Mesendoderm (in vitro differentiated cells): ENCODE measurements around the gene BMPR1B.

Experiments
- DNase-seq: peaks from one replicate; pipeline ENCODE4 v3.0.0; 2013
- H2AK5ac ChIP-seq: 2 replicates; pipeline ENCODE4 v1.6.1; 2013; ENCODE audit warnings: low read length, inconsistent platforms
- H2BK120ac ChIP-seq: 2 replicates; pipeline ENCODE4 v1.6.1; 2013; ENCODE audit warnings: low read depth, mild to moderate bottlenecking, low read length, moderate library complexity, mixed read lengths
- H2BK15ac ChIP-seq: replicated peaks from 2 replicates; pipeline ENCODE4 v1.6.1; 2013; ENCODE audit warnings: low read depth, mild to moderate bottlenecking, moderate library complexity
- H2BK5ac ChIP-seq: 2 replicates; pipeline ENCODE4 v1.6.1; 2013; ENCODE audit warnings: low read length, inconsistent platforms
- H3K18ac ChIP-seq: 2 replicates; pipeline ENCODE4 v1.6.1; 2013; ENCODE audit warnings: mild to moderate bottlenecking, low read length, mixed read lengths
- H3K23ac ChIP-seq: one replicate; pipeline ENCODE4 v1.6.1; 2013; ENCODE audit warnings: low read length
- H3K27ac ChIP-seq: 2 replicates; pipeline ENCODE4 v1.5.1; 2013; ENCODE audit warnings: low read depth, mild to moderate bottlenecking, inconsistent platforms, low read length, moderate library complexity
- H3K27me3 ChIP-seq: 2 replicates; pipeline ENCODE4 v1.6.1; 2013; ENCODE audit warnings: low read length, control low read depth, mild to moderate bottlenecking, inconsistent platforms; ENCODE audit not compliant: insufficient read depth, poor library complexity
- H3K36me3 ChIP-seq: 2 replicates; pipeline ENCODE4 v1.6.1; 2013; ENCODE audit warnings: low read length, inconsistent platforms; ENCODE audit not compliant: control insufficient read depth, insufficient read depth
- H3K4ac ChIP-seq: one replicate; pipeline ENCODE4 v1.6.1; 2013; ENCODE audit warnings: low read depth, mild to moderate bottlenecking, low read length, moderate library complexity
- H3K4me1 ChIP-seq: 2 replicates; pipeline ENCODE4 v1.6.1; 2013; ENCODE audit warnings: low read depth, low read length, inconsistent platforms; ENCODE audit not compliant: control insufficient read depth
- H3K4me2 ChIP-seq: 2 replicates; pipeline ENCODE4 v1.6.1; 2013; ENCODE audit warnings: low read length
- H3K4me3 ChIP-seq: 2 replicates; pipeline ENCODE4 v1.5.1; 2013; ENCODE audit warnings: mild to moderate bottlenecking, low read length
- H3K56ac ChIP-seq: one replicate; pipeline ENCODE4 v1.6.1; 2013; ENCODE audit warnings: low read length
- H3K79me1 ChIP-seq: 2 replicates; pipeline ENCODE4 v1.6.1; 2013; ENCODE audit warnings: low read length, inconsistent platforms
- H3K79me2 ChIP-seq: 2 replicates; pipeline ENCODE4 v1.6.1; 2013; ENCODE audit warnings: mild to moderate bottlenecking, low read length; ENCODE audit not compliant: control insufficient read depth, insufficient read depth
- H3K9ac ChIP-seq: 2 replicates; pipeline ENCODE4 v1.6.1; 2013; ENCODE audit warnings: low read length, inconsistent platforms
- H4K5ac ChIP-seq: one replicate; pipeline ENCODE4 v1.6.1; 2013; ENCODE audit warnings: low read length
- H4K8ac ChIP-seq: one replicate; pipeline ENCODE4 v1.6.1; 2013; ENCODE audit warnings: low read depth, mild to moderate bottlenecking, control low read depth, low read length, moderate library complexity
- WGBS: extraction: QIAGEN DNeasy Blood & Tissue Kit; methylation state at CpG from one replicate; pipeline ENCODE4 v1.1.7; 2013; ENCODE audit warnings: low lambda C conversion rate, missing lambda C conversion rate; ENCODE audit not compliant: insufficient coverage; ENCODE audit errors: extremely low coverage; 5-methylcytosine and 5-hydroxymethylcytosine counted together

The BMPR1B gene

DNA sequence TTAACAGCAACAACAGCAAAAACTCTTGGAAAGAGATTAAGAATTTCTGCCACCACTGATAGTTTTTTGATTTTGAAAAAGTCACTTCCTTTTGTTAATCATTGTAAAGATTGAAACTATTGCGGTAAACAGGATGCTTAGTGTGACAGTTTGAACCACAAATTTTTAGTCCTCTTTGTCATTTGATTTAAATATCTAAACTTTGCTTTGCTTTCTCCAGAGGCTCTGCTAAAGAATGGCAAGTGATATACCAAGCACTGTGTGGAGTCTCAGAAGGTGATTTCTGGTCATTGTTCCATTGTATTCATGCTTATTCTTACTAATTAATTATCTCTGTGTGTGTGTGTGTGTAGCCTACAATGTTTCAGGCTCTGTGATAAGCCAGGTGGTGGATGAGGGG lies 155.6 kb downstream of the BMPR1B start:
- H3K4me2 ChIP-seq: no peak overlapping the region
- H2BK5ac ChIP-seq: no peak overlapping the region
- H3K27ac ChIP-seq: no peak overlapping the region
- H3K36me3 ChIP-seq: no peaks in the 10 kb centered on the region
- H3K4me1 ChIP-seq: peaks cover 5% of the 10 kb centered on the region
- H3K56ac ChIP-seq: no peak overlapping the region
- no peak overlapping the region for H2AK5ac ChIP-seq
- H3K9ac ChIP-seq: no peak overlapping the region
- no peak overlapping the region for H4K8ac ChIP-seq
- no CpG with 5 or more reads among the region's 1 CpG for WGBS
- no peaks in the 10 kb centered on the region for H3K27me3 ChIP-seq
- no peak overlapping the region for H3K23ac ChIP-seq
- no peak overlapping the region for H3K18ac ChIP-seq
- H2BK15ac ChIP-seq: no peak overlapping the region
- H3K4ac ChIP-seq: no peak overlapping the region
- H2BK120ac ChIP-seq: no peak overlapping the region
- H4K5ac ChIP-seq: no peak overlapping the region
- DNase-seq: peak; percentile 58
- no peak overlapping the region for H3K4me3 ChIP-seq
- no peaks in the 10 kb centered on the region for H3K79me1 ChIP-seq
- H3K79me2 ChIP-seq: no peaks in the 10 kb centered on the region

DNA sequence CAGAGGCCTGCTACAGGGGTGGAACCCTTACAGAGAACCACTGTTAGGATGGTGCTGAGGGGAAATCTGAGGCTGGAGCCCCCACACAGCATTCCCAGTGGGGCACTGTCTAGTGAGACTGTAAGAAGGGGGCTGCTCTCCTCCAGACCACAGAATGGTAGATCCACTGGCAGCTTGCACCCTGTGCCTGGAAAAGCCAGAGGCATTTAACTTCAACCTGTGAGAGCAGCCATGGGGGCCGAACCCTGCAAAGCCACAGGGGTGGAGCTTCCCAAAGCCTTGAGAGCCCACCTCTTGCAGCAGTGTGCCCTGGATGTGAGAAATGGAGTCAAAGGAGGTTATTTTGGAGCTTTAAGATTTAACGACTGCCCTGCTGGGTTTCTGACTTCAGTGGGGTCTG lies 159.4 kb downstream of the BMPR1B start:
- H4K5ac ChIP-seq: no peak overlapping the region
- DNase-seq: no peak
- no peak overlapping the region for H3K4me2 ChIP-seq
- H3K4me3 ChIP-seq: no peak overlapping the region
- no peak overlapping the region for H2BK5ac ChIP-seq
- no peak overlapping the region for H2BK15ac ChIP-seq
- H3K79me2 ChIP-seq: no peaks in the 10 kb centered on the region
- no peak overlapping the region for H4K8ac ChIP-seq
- H3K23ac ChIP-seq: no peak overlapping the region
- no peak overlapping the region for H3K9ac ChIP-seq
- no peak overlapping the region for H2BK120ac ChIP-seq
- H3K79me1 ChIP-seq: no peaks in the 10 kb centered on the region
- no peak overlapping the region for H3K18ac ChIP-seq
- peaks cover 5% of the 10 kb centered on the region for H3K4me1 ChIP-seq
- H3K27me3 ChIP-seq: no peaks in the 10 kb centered on the region
- no peak overlapping the region for H3K4ac ChIP-seq
- H3K27ac ChIP-seq: no peak overlapping the region
- WGBS: no CpG with 5 or more reads among the region's 2 CpGs
- no peak overlapping the region for H2AK5ac ChIP-seq
- no peaks in the 10 kb centered on the region for H3K36me3 ChIP-seq
- H3K56ac ChIP-seq: no peak overlapping the region

DNA sequence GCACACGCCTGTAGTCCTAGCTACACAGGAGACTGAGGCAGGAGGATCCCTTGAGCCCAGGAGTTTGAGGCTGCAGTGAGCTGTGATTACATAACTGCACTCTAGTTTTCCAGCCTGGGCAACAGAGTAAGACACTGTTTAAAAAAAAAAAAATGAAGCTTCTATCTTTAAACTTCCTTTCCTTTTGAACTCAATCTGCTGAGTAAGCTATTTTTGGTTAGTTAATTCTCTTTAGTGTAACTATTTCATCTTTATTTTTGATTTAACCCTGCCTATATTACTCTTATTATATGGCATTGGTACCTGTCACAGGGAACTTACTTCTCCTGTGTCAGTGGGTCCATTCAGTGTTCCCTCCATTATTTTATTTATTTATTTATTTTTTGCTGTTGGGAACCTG lies 160.8 kb downstream of the BMPR1B start:
- Histone ChIP-seq H3K27me3 (no peaks in the 10 kb centered on the region), H3K79me1 (no peaks in the 10 kb centered on the region), H3K4ac (no peak overlapping the region), H4K5ac (no peak overlapping the region), H4K8ac (no peak overlapping the region), H3K36me3 (no peaks in the 10 kb centered on the region), H3K23ac (no peak overlapping the region), H3K4me2 (no peak overlapping the region), H3K18ac (no peak overlapping the region), H3K9ac (no peak overlapping the region), H2BK120ac (no peak overlapping the region), H2AK5ac (no peak overlapping the region), H2BK5ac (no peak overlapping the region), H3K27ac (no peak overlapping the region), H3K4me3 (no peak overlapping the region), H3K56ac (no peak overlapping the region), H3K4me1 (peaks cover 2% of the 10 kb centered on the region), H3K79me2 (no peaks in the 10 kb centered on the region), H2BK15ac (no peak overlapping the region)
- WGBS: no CpG with 5 or more reads among the region's 1 CpG
- no peak for DNase-seq

DNA sequence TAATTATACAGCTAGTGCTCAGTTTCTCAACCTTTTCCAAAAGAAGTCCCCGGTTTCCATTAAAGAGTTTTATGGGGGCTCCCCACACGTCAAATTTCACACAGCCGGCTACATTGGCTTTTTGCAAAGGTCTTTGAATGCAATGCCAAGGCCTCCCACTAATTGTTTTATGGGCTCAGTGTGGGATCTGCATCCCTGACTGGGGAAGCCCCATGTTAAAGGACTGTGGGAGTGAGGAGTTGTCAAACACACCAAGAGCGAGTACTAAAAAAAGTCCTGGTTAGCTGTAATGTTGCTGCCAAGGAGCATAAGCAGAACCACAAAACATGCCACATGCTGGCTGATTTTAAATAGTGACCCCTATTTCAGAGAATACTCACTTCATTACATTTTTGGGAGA lies 162.6 kb downstream of the BMPR1B start:
- Histone ChIP-seq H3K36me3 (no peaks in the 10 kb centered on the region), H2AK5ac (no peak overlapping the region), H3K4me2 (no peak overlapping the region), H3K9ac (no peak overlapping the region), H3K23ac (no peak overlapping the region), H2BK15ac (no peak overlapping the region), H3K4me1 (no peaks in the 10 kb centered on the region), H4K8ac (no peak overlapping the region), H3K79me1 (no peaks in the 10 kb centered on the region), H3K79me2 (no peaks in the 10 kb centered on the region), H3K4ac (no peak overlapping the region), H3K27ac (no peak overlapping the region), H2BK5ac (no peak overlapping the region), H3K56ac (no peak overlapping the region), H2BK120ac (no peak overlapping the region), H3K27me3 (no peaks in the 10 kb centered on the region), H3K4me3 (no peak overlapping the region), H4K5ac (no peak overlapping the region), H3K18ac (no peak overlapping the region)
- DNase-seq: no peak
- WGBS: no CpG with 5 or more reads among the region's 4 CpGs

DNA sequence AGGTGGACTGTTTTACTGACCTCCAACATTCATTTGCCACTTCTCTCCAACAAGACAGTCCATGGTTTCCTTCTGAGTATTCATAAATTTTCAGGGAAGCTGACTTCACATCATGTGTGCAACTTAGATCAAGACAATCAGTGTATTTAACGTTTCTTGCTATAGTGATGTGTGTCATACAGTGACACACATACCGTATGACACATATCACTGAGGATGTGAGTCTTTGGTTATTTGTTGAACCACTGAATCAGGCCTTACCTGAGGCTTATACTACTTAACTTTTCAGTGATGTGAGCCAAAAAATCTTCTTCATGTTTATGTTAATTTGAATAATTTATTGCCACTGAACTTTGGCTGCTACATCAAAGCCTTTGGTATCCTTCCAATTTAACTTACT lies 166.8 kb downstream of the BMPR1B start:
- no peak overlapping the region for H2BK120ac ChIP-seq
- H3K27ac ChIP-seq: no peak overlapping the region
- H3K79me1 ChIP-seq: no peaks in the 10 kb centered on the region
- no peak overlapping the region for H3K9ac ChIP-seq
- peaks cover 11% of the 10 kb centered on the region for H3K4me1 ChIP-seq
- no peak overlapping the region for H4K5ac ChIP-seq
- no peak overlapping the region for H3K4me2 ChIP-seq
- H2AK5ac ChIP-seq: no peak overlapping the region
- no peaks in the 10 kb centered on the region for H3K79me2 ChIP-seq
- no peaks in the 10 kb centered on the region for H3K36me3 ChIP-seq
- H3K18ac ChIP-seq: no peak overlapping the region
- no peak overlapping the region for H3K4ac ChIP-seq
- H4K8ac ChIP-seq: no peak overlapping the region
- H3K4me3 ChIP-seq: no peak overlapping the region
- no peak overlapping the region for H3K56ac ChIP-seq
- no peak for DNase-seq
- WGBS: no CpG with 5 or more reads among the region's 2 CpGs
- H2BK15ac ChIP-seq: no peak overlapping the region
- H3K27me3 ChIP-seq: no peaks in the 10 kb centered on the region
- no peak overlapping the region for H3K23ac ChIP-seq
- no peak overlapping the region for H2BK5ac ChIP-seq

DNA sequence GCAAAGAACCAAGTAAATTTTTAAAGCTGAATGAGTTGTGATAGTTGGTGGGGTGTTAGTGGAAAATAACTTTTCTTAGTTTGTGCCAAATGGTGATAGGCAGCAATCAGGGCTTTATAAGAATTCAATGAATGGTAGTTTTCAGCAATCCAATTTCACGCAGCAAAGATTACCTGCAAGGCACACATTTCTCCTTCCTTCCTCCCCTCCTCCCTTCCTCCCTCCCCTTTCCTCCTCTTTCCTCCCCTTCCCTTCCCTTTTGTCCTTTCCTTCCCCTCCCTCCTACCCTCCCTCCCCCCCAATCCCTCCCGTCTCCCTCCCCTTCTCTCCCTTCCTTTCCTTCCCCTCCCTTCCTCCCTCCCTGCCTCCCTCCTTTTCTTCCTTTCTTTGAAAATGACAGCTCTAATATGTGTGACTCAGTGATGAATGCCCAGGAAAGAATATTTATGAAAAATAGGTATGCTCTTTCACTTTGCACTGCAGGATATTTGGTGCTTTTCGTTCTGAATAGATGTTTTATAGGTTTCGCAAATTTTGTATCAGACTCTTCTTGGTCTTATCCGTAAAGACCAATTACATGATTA lies 168.1 kb downstream of the BMPR1B start:
- no peak overlapping the region for H3K4me2 ChIP-seq
- no peak overlapping the region for H3K4me3 ChIP-seq
- no CpG with 5 or more reads among the region's 5 CpGs for WGBS
- H4K8ac ChIP-seq: no peak overlapping the region
- no peak overlapping the region for H4K5ac ChIP-seq
- H3K18ac ChIP-seq: no peak overlapping the region
- no peak overlapping the region for H2AK5ac ChIP-seq
- DNase-seq: no peak
- no peaks in the 10 kb centered on the region for H3K27me3 ChIP-seq
- peaks cover 15% of the 10 kb centered on the region for H3K4me1 ChIP-seq
- no peak overlapping the region for H3K23ac ChIP-seq
- no peak overlapping the region for H3K9ac ChIP-seq
- no peak overlapping the region for H2BK5ac ChIP-seq
- no peak overlapping the region for H3K4ac ChIP-seq
- no peak overlapping the region for H2BK120ac ChIP-seq
- H2BK15ac ChIP-seq: peak overlapping the region; percentile 57
- no peak overlapping the region for H3K27ac ChIP-seq
- no peaks in the 10 kb centered on the region for H3K79me1 ChIP-seq
- H3K36me3 ChIP-seq: no peaks in the 10 kb centered on the region
- no peaks in the 10 kb centered on the region for H3K79me2 ChIP-seq
- no peak overlapping the region for H3K56ac ChIP-seq
